ENCODE results near the gene VPS37C. TPM values are rescaled to one million over a fixed set of nuclear protein-coding genes. Genes with fewer than 3 reads are reported as not detected.

Gene VPS37C
- total RNA-seq, 4 donors from 2014 or later, result 11.8 to 22.2 (median 13.6) TPM

- Histone ChIP-seq H3K27me3 (no peaks in the 10 kb centered on the region), H3K4me1 (peaks cover 0 to 18% (median 0%) of the 10 kb centered on the region in 4 donors), H3K36me3 (peaks cover 0 to 7% (median 0%) of the 10 kb centered on the region in 3 donors), H3K27ac (no peak overlapping the region), H3K4me3 (no peak overlapping the region), H3K9me3 (no peaks in the 10 kb centered on the region)
- DNase-seq (ENCODE audit: low spot score in 2 of 2), result no peak
- WGBS, 2 donors, result 73 to 77% methylated on average over 13 of the region's 13 CpGs
- TF ChIP-seq POLR2A (IDR thresholded peaks at IDR 0.05) (no peak), EP300 (IDR thresholded peaks at IDR 0.05) (no peak), CTCF (IDR thresholded peaks at IDR 0.05) (no peak)
Observed at GRCh38 chr11:61123775-61124571, 37.3 kb downstream of the VPS37C start.

- no peaks in the 10 kb centered on the region for H3K9me3 ChIP-seq
- WGBS, 2 donors, result 80 to 87% methylated on average over 13 of the region's 13 CpGs
- DNase-seq (ENCODE audit: low spot score in 2 of 2), result no peak
- TF ChIP-seq POLR2A (IDR thresholded peaks at IDR 0.05), result no peak
- no peak for TF ChIP-seq CTCF (IDR thresholded peaks at IDR 0.05)
- TF ChIP-seq EP300 (IDR thresholded peaks at IDR 0.05), result no peak
- H3K4me1 ChIP-seq, result peaks cover 0 to 18% (median 0%) of the 10 kb centered on the region in 4 donors
- peaks cover 0 to under 1% (median 0%) of the 10 kb centered on the region in 3 donors for H3K36me3 ChIP-seq
- H3K4me3 ChIP-seq, result no peak overlapping the region
- no peak overlapping the region for H3K27ac ChIP-seq
- no peaks in the 10 kb centered on the region for H3K27me3 ChIP-seq
Observed at GRCh38 chr11:61122761-61123160, 38.5 kb downstream of the VPS37C start.

DNA sequence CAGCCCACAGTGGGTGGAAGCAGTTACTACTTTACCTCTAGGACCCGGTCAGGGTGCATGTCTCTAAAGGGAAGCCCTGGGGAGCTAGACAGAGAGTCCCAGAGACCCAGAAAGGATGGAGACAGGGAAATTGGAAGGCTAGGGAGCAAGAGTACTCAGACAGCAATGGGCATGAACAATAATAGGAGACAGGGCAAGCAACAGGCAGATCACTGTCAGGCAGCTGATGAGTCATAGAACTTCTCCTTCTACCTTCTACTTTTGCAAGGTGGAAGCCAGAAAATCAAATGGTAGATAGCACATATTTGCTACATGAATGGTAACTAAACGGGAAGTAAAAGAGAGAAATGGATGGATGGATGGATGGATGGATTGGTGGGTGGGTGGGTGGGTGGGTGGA, 39.3 kb downstream of the VPS37C start:
- Histone ChIP-seq H3K27me3 (no peaks in the 10 kb centered on the region), H3K9me3 (no peaks in the 10 kb centered on the region), H3K36me3 (no peaks in the 10 kb centered on the region), H3K4me3 (no peak overlapping the region), H3K4me1 (peaks cover 0 to 17% (median 0%) of the 10 kb centered on the region in 4 donors), H3K27ac (no peak overlapping the region)
- DNase-seq (ENCODE audit: low spot score in 2 of 2), result no peak
- TF ChIP-seq POLR2A (IDR thresholded peaks at IDR 0.05) (no peak), EP300 (IDR thresholded peaks at IDR 0.05) (no peak), CTCF (IDR thresholded peaks at IDR 0.05) (no peak)
- WGBS, 2 donors, result 89 to 90% methylated on average over 2 of the region's 2 CpGs

- H3K4me3 ChIP-seq, result no peak overlapping the region
- DNase-seq (ENCODE audit: low spot score in 2 of 2), result no peak
- no peak for TF ChIP-seq CTCF (IDR thresholded peaks at IDR 0.05)
- TF ChIP-seq EP300 (IDR thresholded peaks at IDR 0.05), result no peak
- TF ChIP-seq POLR2A (IDR thresholded peaks at IDR 0.05), result no peak
- H3K9me3 ChIP-seq, result no peaks in the 10 kb centered on the region
- no peaks in the 10 kb centered on the region for H3K36me3 ChIP-seq
- no peak overlapping the region for H3K27ac ChIP-seq
- peaks cover 0 to 11% (median 0%) of the 10 kb centered on the region in 4 donors for H3K4me1 ChIP-seq
- no peaks in the 10 kb centered on the region for H3K27me3 ChIP-seq
- 68 to 74% methylated on average over 8 to 15 of the region's 15 CpGs for WGBS, 2 donors
Observed at GRCh38 chr11:61121192-61121831, 39.9 kb downstream of the VPS37C start.

- no peaks in the 10 kb centered on the region for H3K27me3 ChIP-seq
- no peaks in the 10 kb centered on the region for H3K9me3 ChIP-seq
- no peak for TF ChIP-seq CTCF (IDR thresholded peaks at IDR 0.05)
- TF ChIP-seq POLR2A (IDR thresholded peaks at IDR 0.05), result no peak
- no peak for TF ChIP-seq EP300 (IDR thresholded peaks at IDR 0.05)
- peaks cover 0 to 6% (median 0%) of the 10 kb centered on the region in 4 donors for H3K4me1 ChIP-seq
- no peak for DNase-seq (ENCODE audit: low spot score in 2 of 2)
- 43 to 59% methylated on average over 5 of the region's 5 CpGs for WGBS, 2 donors
- no peak overlapping the region for H3K4me3 ChIP-seq
- H3K36me3 ChIP-seq, result no peaks in the 10 kb centered on the region
- H3K27ac ChIP-seq, result no peak overlapping the region
Observed at GRCh38 chr11:61120706-61121191, 40.5 kb downstream of the VPS37C start.

All from tibial nerve (tissue), 4 donors.